Measurements from ENCODE around the gene ZFR2.
"Not testable (repeated sequence)": the region's sequence is repeated elsewhere in the genome, so short reads cannot be mapped to it uniquely, and the experiment has no call there.

ZFR2 gene

DNA sequence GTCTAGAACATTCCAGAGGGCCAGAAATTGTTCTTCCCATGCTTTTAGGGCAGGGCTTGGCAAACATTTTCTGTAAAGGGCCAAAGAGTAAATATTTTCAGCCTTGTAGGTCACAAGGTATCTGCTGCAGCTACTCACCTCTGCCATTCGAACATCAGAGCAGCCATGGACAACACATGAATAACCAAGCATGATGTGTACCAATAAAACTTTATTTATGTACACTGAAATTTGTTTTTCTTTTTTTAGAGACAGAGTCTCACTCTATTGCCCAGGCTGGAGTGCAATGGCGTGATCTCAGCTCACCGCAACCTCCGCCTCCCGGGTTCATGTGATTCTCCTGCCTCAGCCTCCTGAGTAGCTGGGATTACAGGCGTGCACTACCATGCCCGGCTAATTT is 111.1 kb downstream of the ZFR2 start:
- not testable (repeated sequence) for DNase-seq

Data from amygdala (tissue), 56 donors.